ENCODE data around the gene ARHGEF1.

DNA sequence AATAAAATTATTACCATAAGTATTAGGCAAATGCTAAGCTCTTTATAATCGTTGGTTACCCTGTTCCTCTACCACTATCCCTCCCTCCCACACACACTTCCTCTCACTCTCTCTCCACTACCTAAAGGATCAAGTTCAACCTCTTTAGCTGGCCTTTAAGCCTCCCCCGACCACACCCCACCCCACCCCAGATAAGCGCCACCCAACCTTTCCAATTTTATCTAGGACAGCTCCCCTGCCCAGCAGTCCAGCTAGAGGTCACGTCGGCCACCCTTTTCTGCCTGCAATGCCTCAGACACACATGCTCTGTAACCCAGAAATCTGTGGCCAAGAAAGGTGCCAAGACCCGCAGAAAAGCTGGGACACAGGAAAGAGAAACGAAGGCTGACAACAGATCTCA is 39.6 kb upstream of the ARHGEF1 start:
- TF ChIP-seq, protein P1, sequence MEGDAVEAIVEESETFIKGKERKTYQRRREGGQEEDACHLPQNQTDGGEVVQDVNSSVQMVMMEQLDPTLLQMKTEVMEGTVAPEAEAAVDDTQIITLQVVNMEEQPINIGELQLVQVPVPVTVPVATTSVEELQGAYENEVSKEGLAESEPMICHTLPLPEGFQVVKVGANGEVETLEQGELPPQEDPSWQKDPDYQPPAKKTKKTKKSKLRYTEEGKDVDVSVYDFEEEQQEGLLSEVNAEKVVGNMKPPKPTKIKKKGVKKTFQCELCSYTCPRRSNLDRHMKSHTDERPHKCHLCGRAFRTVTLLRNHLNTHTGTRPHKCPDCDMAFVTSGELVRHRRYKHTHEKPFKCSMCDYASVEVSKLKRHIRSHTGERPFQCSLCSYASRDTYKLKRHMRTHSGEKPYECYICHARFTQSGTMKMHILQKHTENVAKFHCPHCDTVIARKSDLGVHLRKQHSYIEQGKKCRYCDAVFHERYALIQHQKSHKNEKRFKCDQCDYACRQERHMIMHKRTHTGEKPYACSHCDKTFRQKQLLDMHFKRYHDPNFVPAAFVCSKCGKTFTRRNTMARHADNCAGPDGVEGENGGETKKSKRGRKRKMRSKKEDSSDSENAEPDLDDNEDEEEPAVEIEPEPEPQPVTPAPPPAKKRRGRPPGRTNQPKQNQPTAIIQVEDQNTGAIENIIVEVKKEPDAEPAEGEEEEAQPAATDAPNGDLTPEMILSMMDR (IDR thresholded peaks at IDR 0.05; ENCODE audit: low read length), result no peak
- no peak for TF ChIP-seq EZH2 (IDR thresholded peaks at IDR 0.05; ENCODE audit: borderline replicate concordance, low read length)
